SK-N-SH treated with all-trans-retinoic acid at 6 μM for 48 hours (cell line): ENCODE measurements around the gene IFT122.

Source experiments
- BACH2 ChIP-seq: fragments of 250-450 bp; sonication (Bioruptor Pico); IDR thresholded peaks from 2 replicates; pipeline ENCODE4 v1.9.0; 2021; ENCODE audit warnings: mild to moderate bottlenecking, borderline replicate concordance
- CREB5 ChIP-seq: fragments of 250-450 bp; sonication (Bioruptor Pico); IDR thresholded peaks from 2 replicates; pipeline ENCODE4 v1.5.1; 2020; ENCODE audit warnings: low read depth, mild to moderate bottlenecking, moderate library complexity
- CSRNP3 ChIP-seq: fragments of 250-450 bp; sonication (Bioruptor Pico); IDR thresholded peaks from 2 replicates; pipeline ENCODE4 v1.5.1; 2021; ENCODE audit warnings: mild to moderate bottlenecking, moderate library complexity
- GLIS3 ChIP-seq: fragments of 250-450 bp; sonication (Bioruptor Pico); IDR thresholded peaks from 2 replicates; pipeline ENCODE4 v1.5.0; 2020; ENCODE audit warnings: mild to moderate bottlenecking, moderate library complexity
- ISL1 ChIP-seq: fragments of 250-450 bp; sonication (Bioruptor Pico); IDR thresholded peaks from 2 replicates; pipeline ENCODE4 v2.1.2; 2022; ENCODE audit warnings: mild to moderate bottlenecking, moderate library complexity
- OSR1 ChIP-seq: fragments of 250-450 bp; sonication (Bioruptor Pico); IDR thresholded peaks from 2 replicates; pipeline ENCODE4 v1.8.0; 2022; ENCODE audit warnings: moderate library complexity, mild to moderate bottlenecking, inconsistent platforms
- PATZ1 ChIP-seq: fragments of 250-450 bp; sonication (Bioruptor Pico); IDR thresholded peaks from 2 replicates; pipeline ENCODE4 v1.8.0; 2020; ENCODE audit warnings: mild to moderate bottlenecking, moderate library complexity, borderline replicate concordance
- PPARA ChIP-seq: fragments of 250-450 bp; sonication (Bioruptor Pico); IDR thresholded peaks from 2 replicates; pipeline ENCODE4 v1.5.0; 2020; ENCODE audit warnings: mild to moderate bottlenecking, borderline replicate concordance
- TSHZ2 ChIP-seq: fragments of 250-450 bp; sonication (Bioruptor Pico); IDR thresholded peaks from 2 replicates; pipeline ENCODE4 v1.5.0; 2020; ENCODE audit warnings: mild to moderate bottlenecking, moderate library complexity
- ZFP3 ChIP-seq: fragments of 250-450 bp; sonication (Bioruptor Pico); IDR thresholded peaks from 2 replicates; pipeline ENCODE4 v1.5.0; 2020; ENCODE audit warnings: mild to moderate bottlenecking, moderate library complexity

GRCh38 chr3:129569856-129570255 is 129.8 kb downstream of the IFT122 start:
- TF ChIP-seq PATZ1 (CRISPR knock-in tag), result no peak
- no peak for TF ChIP-seq CREB5 (CRISPR knock-in tag)
- no peak for TF ChIP-seq CSRNP3
- no peak for TF ChIP-seq GLIS3 (CRISPR knock-in tag)
- TF ChIP-seq TSHZ2 (CRISPR knock-in tag), result no peak
- TF ChIP-seq BACH2 (CRISPR knock-in tag), result no peak
- TF ChIP-seq ZFP3 (CRISPR knock-in tag), result no peak
- TF ChIP-seq OSR1, result no peak
- TF ChIP-seq ISL1 (CRISPR knock-in tag), result no peak
- no peak for TF ChIP-seq PPARA (CRISPR knock-in tag)
